CD4-positive, alpha-beta T cell treated with Interferon gamma for 1 hour (primary cell): Measurements from ENCODE around the gene SERPINF2.
"Not testable (repeated sequence)": the region's sequence is repeated elsewhere in the genome, so short reads cannot be mapped to it uniquely, and the experiment has no call there.

Source experiments
- DNase-seq: peaks from one replicate; pipeline ENCODE4 v3.0.0-alpha.2; 2020

SERPINF2 gene

DNA sequence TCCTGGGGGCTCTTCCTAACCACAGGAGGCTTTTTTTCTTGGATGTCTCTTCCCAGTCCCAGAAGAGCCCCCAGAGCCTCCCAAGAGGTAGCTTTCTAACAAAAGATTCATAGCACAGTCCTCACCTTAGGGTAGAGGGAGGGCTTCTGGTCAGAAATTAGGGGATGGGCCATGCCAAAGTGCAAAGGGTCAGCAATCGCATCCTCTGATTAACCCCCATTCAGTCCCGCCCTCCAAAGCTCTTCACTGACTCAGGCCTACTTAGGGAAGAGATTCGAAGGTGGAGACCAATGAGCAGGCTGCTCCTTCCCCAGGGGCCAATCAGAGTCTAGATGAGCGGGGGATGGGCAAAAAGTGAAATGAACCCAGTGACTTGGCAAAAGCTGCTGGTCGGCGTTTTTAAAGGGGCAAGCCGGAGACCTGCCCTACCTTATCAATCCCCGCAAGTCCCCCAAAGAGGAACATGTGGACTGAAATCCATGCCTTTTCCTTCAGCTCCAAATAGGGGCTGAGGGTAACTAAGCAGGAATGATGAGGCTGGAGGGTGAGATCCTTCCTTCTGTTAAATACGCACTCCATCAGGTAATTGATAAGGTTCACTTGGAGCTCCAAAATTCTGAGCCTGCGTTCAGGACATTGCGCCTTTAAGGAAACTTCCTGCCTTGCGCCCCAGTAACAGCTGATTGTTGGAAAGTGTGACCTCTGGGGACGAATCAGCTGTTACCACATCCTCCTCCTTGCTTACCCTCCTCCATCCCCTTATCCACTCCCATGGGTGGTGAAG, 25.6 kb upstream of the SERPINF2 start:
- DNase-seq, result peak; percentile 90

DNA sequence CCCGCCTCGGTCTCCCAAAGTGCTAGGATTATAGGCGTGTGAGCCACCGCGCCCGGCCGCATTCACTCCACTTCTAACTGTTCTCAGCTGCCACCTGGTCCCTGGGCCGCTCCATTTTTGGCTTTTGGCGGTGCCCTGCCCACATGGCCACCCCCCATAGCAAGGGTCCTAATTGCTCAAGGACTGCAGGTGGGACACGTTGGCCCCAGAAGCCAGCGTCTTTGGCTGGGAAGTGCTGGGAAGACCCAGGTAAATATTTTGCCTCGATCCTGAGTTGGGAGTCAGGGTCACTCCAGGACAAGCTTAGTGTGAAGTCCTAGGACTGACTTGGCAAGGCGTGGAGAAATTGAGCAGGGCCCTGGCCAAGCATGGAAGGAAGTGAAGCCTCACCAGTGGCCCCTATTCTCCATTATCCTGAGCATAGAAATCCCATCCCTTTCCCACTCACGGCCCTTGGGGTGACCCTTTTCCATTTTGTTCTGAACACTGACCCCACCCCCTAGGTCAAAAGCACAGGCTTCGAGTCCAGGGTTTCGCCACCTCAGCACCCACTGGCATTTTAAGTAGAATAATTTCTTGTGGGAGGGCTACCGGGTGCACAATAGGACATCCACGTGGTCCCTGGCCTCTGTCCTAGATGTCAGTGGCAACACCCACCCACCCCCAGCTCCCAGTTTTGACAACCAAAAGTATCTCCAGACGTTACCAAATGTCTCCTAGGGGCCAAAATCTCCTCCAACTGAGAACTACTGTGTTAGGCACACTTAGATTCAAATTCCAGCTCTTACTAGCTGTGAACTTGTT, 24.1 kb upstream of the SERPINF2 start:
- DNase-seq, result no peak

DNA sequence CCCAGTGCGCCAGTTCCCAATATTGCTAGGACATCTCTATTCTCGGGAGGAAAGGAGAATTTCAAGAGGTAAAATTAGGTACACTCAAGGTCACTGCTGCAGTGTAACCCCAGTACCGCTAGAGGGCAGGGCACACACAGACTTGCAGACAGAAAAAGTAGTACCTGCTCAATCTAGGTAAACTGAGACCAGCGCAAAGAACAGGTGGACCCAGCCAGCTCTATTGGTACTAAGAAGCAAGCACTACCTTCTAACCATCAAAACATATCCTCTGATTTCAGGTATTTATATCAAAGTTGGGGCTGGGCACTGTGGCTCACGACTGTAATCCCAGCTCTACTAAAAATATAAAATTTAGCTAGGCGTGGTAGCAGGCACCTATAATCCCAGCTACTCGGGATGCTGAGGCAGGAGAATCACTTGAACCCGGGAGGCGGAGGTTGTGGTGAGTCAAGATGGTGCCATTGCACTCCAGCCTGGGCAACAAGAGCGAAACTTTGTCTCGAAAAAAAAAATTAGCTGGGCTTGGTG, 21.8 kb upstream of the SERPINF2 start:
- peak; percentile 57 for DNase-seq

DNA sequence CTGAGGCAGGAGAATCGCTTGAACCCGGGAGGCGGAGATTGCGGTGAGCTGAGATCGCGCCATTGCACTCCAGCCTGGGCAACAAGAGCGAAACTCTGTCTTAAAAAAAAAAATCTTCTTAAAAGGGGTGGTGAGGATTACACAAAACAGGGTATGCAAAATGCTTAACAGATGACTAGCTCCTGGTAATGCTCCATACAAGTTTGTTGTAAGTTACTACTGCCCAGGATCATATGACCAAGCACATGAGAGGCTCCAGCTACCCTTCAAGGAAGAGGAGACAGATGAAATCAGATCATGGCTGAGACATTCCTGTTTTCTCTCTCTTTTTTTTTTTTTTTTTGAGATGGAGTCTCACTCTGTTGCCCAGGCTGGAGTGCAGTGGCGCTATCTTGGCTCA, 20.6 kb upstream of the SERPINF2 start:
- DNase-seq, result not testable (repeated sequence)

DNA sequence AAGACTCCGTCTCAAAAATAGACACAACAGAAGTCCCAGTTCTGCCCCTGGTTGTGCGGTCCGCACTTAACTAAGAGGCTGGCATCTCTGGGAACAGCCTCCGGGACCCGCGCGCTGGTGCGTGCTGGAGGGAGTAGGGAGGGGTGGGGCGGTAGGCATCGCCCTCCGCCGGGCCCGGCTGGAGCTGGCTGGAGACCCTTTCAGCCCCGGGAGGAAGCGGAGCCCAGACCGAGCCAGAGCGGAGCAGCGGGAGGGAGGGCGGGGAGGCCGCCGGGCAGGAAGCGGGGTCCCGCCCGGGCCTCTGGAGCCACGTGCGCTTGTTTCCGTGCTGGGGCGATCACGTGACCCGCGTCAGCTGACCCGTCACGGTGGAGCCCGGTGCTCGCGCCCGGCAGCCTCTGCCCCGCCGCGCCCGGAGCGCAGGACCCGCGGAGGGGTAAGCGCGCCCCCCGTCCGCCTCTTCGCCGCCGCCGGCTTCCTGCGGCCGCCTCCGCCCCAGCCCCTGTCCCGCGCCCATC, 18.3 kb upstream of the SERPINF2 start, which contains the start of gene WDR81:
WDR81 (plus strand) TSS at position 354 of the 518 bp plus-strand sequence. CDS start 256 bp downstream, outside the sequence.
- peak; percentile 84 for DNase-seq

GRCh38 chr17:1724869-1725641, 17.6 kb upstream of the SERPINF2 start:
- no peak for DNase-seq

- DNase-seq, result no peak
These were observed 16.8 kb upstream of the SERPINF2 start for GRCh38 chr17:1725642-1726511.

DNA sequence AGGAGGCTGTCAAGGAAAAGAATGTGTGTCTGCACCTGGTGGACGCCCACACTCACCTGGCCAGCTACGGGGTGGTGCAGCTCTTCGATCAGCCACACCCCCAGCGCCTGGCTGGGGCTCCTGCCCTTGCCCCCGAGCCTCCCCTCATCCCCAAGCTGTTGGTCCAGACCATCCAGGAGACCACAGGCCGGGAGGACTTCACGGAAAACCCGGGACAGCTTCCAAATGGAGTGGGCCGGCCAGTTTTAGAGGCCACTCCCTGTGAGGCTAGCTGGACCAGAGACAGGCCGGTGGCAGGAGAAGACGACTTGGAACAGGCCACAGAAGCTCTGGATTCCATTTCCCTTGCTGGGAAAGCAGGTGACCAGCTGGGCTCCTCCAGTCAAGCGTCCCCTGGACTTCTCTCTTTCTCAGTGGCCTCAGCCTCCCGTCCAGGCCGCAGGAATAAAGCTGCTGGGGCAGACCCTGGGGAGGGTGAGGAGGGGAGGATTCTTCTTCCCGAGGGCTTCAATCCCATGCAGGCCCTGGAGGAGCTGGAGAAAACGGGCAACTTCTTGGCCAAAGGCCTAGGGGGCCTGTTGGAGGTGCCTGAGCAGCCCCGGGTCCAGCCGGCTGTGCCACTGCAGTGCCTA, 15.9 kb upstream of the SERPINF2 start:
- no peak for DNase-seq

DNA sequence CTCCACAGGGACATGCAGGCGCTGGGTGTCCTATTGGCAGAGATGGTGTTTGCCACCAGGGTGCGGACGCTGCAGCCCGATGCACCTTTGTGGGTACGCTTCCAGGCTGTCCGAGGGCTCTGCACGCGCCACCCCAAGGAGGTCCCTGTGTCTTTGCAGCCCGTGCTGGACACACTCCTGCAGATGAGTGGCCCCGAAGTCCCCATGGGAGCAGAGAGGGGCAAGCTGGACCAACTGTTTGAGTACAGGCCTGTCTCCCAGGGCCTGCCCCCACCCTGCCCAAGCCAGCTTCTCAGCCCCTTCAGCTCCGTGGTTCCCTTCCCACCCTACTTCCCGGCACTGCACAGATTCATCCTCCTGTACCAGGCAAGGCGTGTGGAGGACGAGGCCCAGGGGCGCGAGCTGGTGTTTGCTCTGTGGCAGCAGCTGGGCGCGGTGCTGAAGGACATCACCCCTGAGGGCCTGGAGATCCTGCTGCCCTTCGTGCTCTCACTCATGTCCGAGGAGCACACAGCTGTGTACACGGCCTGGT, 15.3 kb upstream of the SERPINF2 start:
- DNase-seq, result no peak

- no peak for DNase-seq
These were observed 14.6 kb upstream of the SERPINF2 start for GRCh38 chr17:1727876-1728630.

- no peak for DNase-seq
These were observed 12.7 kb upstream of the SERPINF2 start for GRCh38 chr17:1729966-1730325.

- no peak for DNase-seq
These were observed 12.1 kb upstream of the SERPINF2 start for GRCh38 chr17:1730326-1731193.

GRCh38 chr17:1731194-1731506, 11.5 kb upstream of the SERPINF2 start:
- no peak for DNase-seq

GRCh38 chr17:1732241-1732832, 10.3 kb upstream of the SERPINF2 start:
- DNase-seq, result no peak

GRCh38 chr17:1732833-1733321, 9.8 kb upstream of the SERPINF2 start:
- DNase-seq, result no peak

DNA sequence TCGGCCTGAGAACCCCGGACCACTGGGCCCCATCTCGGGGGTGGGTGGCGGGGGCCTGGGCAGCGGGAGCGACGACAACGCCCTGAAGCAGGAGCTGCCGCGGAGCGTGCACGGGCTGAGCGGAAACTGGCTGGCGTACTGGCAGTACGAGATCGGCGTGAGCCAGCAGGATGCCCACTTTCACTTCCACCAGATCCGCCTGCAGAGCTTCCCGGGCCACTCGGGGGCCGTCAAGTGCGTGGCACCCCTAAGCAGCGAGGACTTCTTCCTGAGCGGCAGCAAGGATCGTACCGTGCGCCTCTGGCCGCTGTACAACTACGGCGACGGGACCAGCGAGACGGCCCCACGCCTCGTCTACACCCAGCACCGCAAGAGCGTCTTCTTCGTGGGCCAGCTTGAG, 8.9 kb upstream of the SERPINF2 start:
- no peak for DNase-seq

DNA sequence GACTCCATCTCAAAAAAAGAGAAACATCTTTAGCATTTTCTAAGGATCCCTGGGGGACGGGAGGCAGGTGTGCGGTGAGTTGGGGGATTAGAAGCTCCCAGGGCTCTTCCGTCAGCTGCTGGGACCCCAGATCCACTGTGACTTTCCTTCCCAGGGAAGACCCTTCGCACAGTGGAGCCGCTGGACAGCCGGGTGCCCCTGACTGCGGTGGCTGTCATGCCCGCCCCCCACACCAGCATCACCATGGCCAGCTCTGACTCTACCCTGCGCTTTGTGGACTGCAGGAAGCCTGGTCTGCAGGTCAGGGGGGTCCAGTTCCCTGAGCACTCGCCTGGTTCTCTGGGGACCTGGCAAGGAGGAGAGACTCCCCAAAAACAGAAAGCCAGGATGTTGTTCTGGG, 7.3 kb upstream of the SERPINF2 start:
- no peak for DNase-seq

- DNase-seq, result no peak
These were observed 6.8 kb upstream of the SERPINF2 start for GRCh38 chr17:1735834-1736347.
